Psoas muscle (tissue), 8 donors: ENCODE results near the gene RHBDD1. TPM values are rescaled to one million over a fixed set of nuclear protein-coding genes. Genes with fewer than 3 reads are reported as not detected.

ENCODE experiments used
- ATAC-seq, 4 donors: fragments of 200-7000 bp; cut with Tn5 transposase; one replicate each; pipeline ENCODE4 v1.9.1; 2020; ENCODE audit warnings: moderate library complexity in 3 of 4, mild to moderate bottlenecking in 2 of 4
- DNase-seq, 2 donors: peaks; one replicate each; pipeline ENCODE4 v3.0.0-alpha.2; 2020
- H3K27ac ChIP-seq: fragments of 200-600 bp; one replicate; pipeline ENCODE4 v1.8.0; 2022
- H3K27me3 ChIP-seq, 3 donors: fragments of 200-600 bp in 1 of 3; one replicate each; pipeline versions ENCODE4 v1.6.1 to v1.8.0; 2013 to 2022; ENCODE audit warnings: low read length in 2 of 3, mild to moderate bottlenecking in 2 of 3, moderate library complexity in 1 of 3; ENCODE audit not compliant: insufficient read depth in 3 of 3
- H3K36me3 ChIP-seq, 2 donors: fragments of 200-600 bp in 1 of 2; one replicate each; pipeline versions ENCODE4 v1.6.1 to v1.8.0; 2013 to 2022; ENCODE audit warnings: low read depth in 1 of 2, mild to moderate bottlenecking in 1 of 2, moderate library complexity in 1 of 2; ENCODE audit not compliant: insufficient read depth in 1 of 2
- H3K4me1 ChIP-seq: fragments of 200-600 bp; one replicate; pipeline ENCODE4 v1.8.0; 2022
- H3K4me3 ChIP-seq: fragments of 200-600 bp; one replicate; pipeline ENCODE4 v1.8.0; 2022; ENCODE audit warnings: mild to moderate bottlenecking
- H3K9me3 ChIP-seq: fragments of 200-600 bp; one replicate; pipeline ENCODE4 v1.8.0; 2022
- CTCF ChIP-seq: fragments of 200-600 bp; IDR thresholded peaks from one replicate; pipeline ENCODE4 v1.8.0; 2022; ENCODE audit warnings: antibody characterized with exemption
- WGBS, 3 donors: extraction: QIAGEN DNeasy Blood & Tissue Kit; methylation state at CpG; one replicate each; pipeline versions ENCODE4 v1.1.6 to v1.1.7; 2013; 5-methylcytosine and 5-hydroxymethylcytosine counted together
- intact Hi-C, 2 donors: fragments of 100-400 bp; cut with DNase I; formaldehyde crosslinking; loops; one replicate each; pipeline versions ENCODE4 v1.11.0 to v1.14.2; 2022
- polyA plus RNA-seq, 3 donors: library from polyadenylated mRNA; stranded (reverse); fragments of 200-250 nt; gene quantifications; one replicate each; pipeline ENCODE4 v1.2.3, GENCODE V29; 2013
- total RNA-seq, 4 donors: library from RNA; stranded (reverse); fragmentation: NEBNext Ultra II Directional in 2 of 4; extraction: Animal tissue kit (Norgen Biotek cat#: 25700) in 2 of 4; gene quantifications; one replicate each; pipeline versions ENCODE4 v1.2.1 to v1.2.4, GENCODE V29; 2021 to 2023
- donor health status: healthy with polysubstance abuse.
- donor health status: DM: no; HTN: no; CAD: no; lungs with moderate emphysema.
- donor health status: Bipolar disorder and iron deficiency.
- donor health status: healthy.
- donor health status: DM: yes; HTN: yes; CAD: no.
- donor health status: DM: no; HTN: no; CAD: no.
- donor health status: DM: no; HTN: no; CAD: no.
- donor health status: DM: yes; HTN: yes; CAD: no.

Gene RHBDD1
- total and polyA plus RNA-seq, 7 donors, result 6.7 to 26.1 (median 17.9) TPM

GRCh38 chr2:226970362-226970761, 134.5 kb downstream of the RHBDD1 start:
- Histone ChIP-seq H3K27me3 (no peaks in the 10 kb centered on the region), H3K9me3 (peaks cover 7% of the 10 kb centered on the region), H3K4me1 (no peaks in the 10 kb centered on the region), H3K36me3 (peaks cover 0 to 3% of the 10 kb centered on the region in 2 donors), H3K4me3 (no peak overlapping the region), H3K27ac (no peak overlapping the region)
- DNase-seq (no peak), ATAC-seq (no peak)
- TF ChIP-seq CTCF, result no peak
- intact Hi-C loops, result no loop called here
- 43 to 62% (median 45%) methylated on average over 3 of the region's 3 CpGs for WGBS, 3 donors

- intact Hi-C loops, result no loop called here
- DNase-seq, result no peak
- Histone ChIP-seq H3K36me3 (peaks cover 0 to 3% of the 10 kb centered on the region in 2 donors), H3K4me1 (no peaks in the 10 kb centered on the region), H3K9me3 (peaks cover 7% of the 10 kb centered on the region), H3K27me3 (no peaks in the 10 kb centered on the region), H3K27ac (no peak overlapping the region), H3K4me3 (no peak overlapping the region)
- no peak for TF ChIP-seq CTCF
- WGBS, 3 donors, result 83 to 91% (median 87%) methylated on average over 6 of the region's 6 CpGs
- ATAC-seq, result no peak
These were observed 135.2 kb downstream of the RHBDD1 start for GRCh38 chr2:226971084-226971483.

GRCh38 chr2:226971770-226972169, 135.9 kb downstream of the RHBDD1 start:
- Histone ChIP-seq H3K27ac (no peak overlapping the region), H3K36me3 (peaks cover 0 to 3% of the 10 kb centered on the region in 2 donors), H3K9me3 (peaks cover 7% of the 10 kb centered on the region), H3K27me3 (no peaks in the 10 kb centered on the region), H3K4me1 (no peaks in the 10 kb centered on the region), H3K4me3 (no peak overlapping the region)
- DNase-seq, result no peak
- ATAC-seq, result no peak
- intact Hi-C loops, result no loop called here
- 89 to 97% (median 93%) methylated on average over 4 of the region's 4 CpGs for WGBS, 3 donors
- TF ChIP-seq CTCF, result no peak

- no peak for TF ChIP-seq CTCF
- no peaks in the 10 kb centered on the region for H3K27me3 ChIP-seq
- H3K27ac ChIP-seq, result no peak overlapping the region
- peaks cover 0 to 3% of the 10 kb centered on the region in 2 donors for H3K36me3 ChIP-seq
- H3K9me3 ChIP-seq, result no peaks in the 10 kb centered on the region
- DNase-seq, result no peak
- no peaks in the 10 kb centered on the region for H3K4me1 ChIP-seq
- intact Hi-C loops, result no loop called here
- ATAC-seq, result no peak
- no peak overlapping the region for H3K4me3 ChIP-seq
- whole genome bisulfite sequencing, 3 donors, result 95 to 96% (median 96%) methylated on average over 10 of the region's 10 CpGs
These were observed 138.0 kb downstream of the RHBDD1 start for GRCh38 chr2:226973816-226974215.

- Histone ChIP-seq H3K4me3 (no peak overlapping the region), H3K27ac (no peak overlapping the region), H3K27me3 (no peaks in the 10 kb centered on the region), H3K4me1 (no peaks in the 10 kb centered on the region), H3K36me3 (peaks cover 0 to 3% of the 10 kb centered on the region in 2 donors), H3K9me3 (no peaks in the 10 kb centered on the region)
- WGBS, 3 donors, result 72 to 80% (median 75%) methylated on average over 2 of the region's 2 CpGs
- no peak for TF ChIP-seq CTCF
- intact Hi-C loops, result no loop called here
- ATAC-seq, result no peak
- no peak for DNase-seq
These were observed 141.9 kb downstream of the RHBDD1 start for GRCh38 chr2:226977775-226978190.
